Ishikawa (cell line): ENCODE results near the gene AATK.

Source experiments
- CEBPB ChIP-seq: IDR thresholded peaks from 2 replicates; pipeline ENCODE4 v1.6.1; 2012
- CREB1 ChIP-seq: IDR thresholded peaks from 2 replicates; pipeline ENCODE4 v1.6.1; 2012; ENCODE audit warnings: low read depth
- EGR1 ChIP-seq: IDR thresholded peaks from 2 replicates; pipeline ENCODE4 v1.6.1; 2012
- EP300 ChIP-seq: IDR thresholded peaks from 2 replicates; pipeline ENCODE4 v1.6.1; 2012; ENCODE audit warnings: borderline replicate concordance
- FOXM1 ChIP-seq: IDR thresholded peaks from 2 replicates; pipeline ENCODE4 v1.6.1; 2012; ENCODE audit warnings: low read depth, borderline replicate concordance
- NFIC ChIP-seq: IDR thresholded peaks from 2 replicates; pipeline ENCODE4 v1.6.1; 2012
- RAD21 ChIP-seq: IDR thresholded peaks from 2 replicates; pipeline ENCODE4 v1.6.1; 2012; ENCODE audit warnings: low read depth
- REST ChIP-seq: IDR thresholded peaks from 2 replicates; pipeline ENCODE4 v1.6.1; 2012; ENCODE audit warnings: low read depth, mild to moderate bottlenecking
- TAF1 ChIP-seq: IDR thresholded peaks from 2 replicates; pipeline ENCODE4 v1.6.1; 2012; ENCODE audit warnings: low read depth, mild to moderate bottlenecking
- TCF12 ChIP-seq: IDR thresholded peaks from 2 replicates; pipeline ENCODE4 v1.6.1; 2012; ENCODE audit warnings: low read depth
- TEAD4 ChIP-seq: IDR thresholded peaks from 2 replicates; pipeline ENCODE4 v1.6.1; 2012
- YY1 ChIP-seq: IDR thresholded peaks from 2 replicates; pipeline ENCODE4 v1.6.1; 2012; ENCODE audit warnings: low read depth
- ZBTB7A ChIP-seq: IDR thresholded peaks from 2 replicates; pipeline ENCODE4 v1.6.1; 2012; ENCODE audit warnings: low read depth
- TF ChIP-seq, protein P1 (sequence below): IDR thresholded peaks from 2 replicates; pipeline ENCODE4 v1.6.1; 2012
- TF ChIP-seq, protein P2 (sequence below): IDR thresholded peaks from 2 replicates; pipeline ENCODE4 v1.6.1; 2012

AATK gene

GRCh38 chr17:81120149-81120484 is 45.9 kb downstream of the AATK start:
- peak; percentile 25; the same call in 1 of the 2 replicates for TF ChIP-seq ZBTB7A
- no peak for TF ChIP-seq REST

- peak; percentile 98 for TF ChIP-seq CREB1
- TF ChIP-seq TAF1 = 0 out of 2 replicates have a peak, but pooled peaks have one; percentile 7
- TF ChIP-seq FOXM1 = no peak
- TF ChIP-seq, protein P1, sequence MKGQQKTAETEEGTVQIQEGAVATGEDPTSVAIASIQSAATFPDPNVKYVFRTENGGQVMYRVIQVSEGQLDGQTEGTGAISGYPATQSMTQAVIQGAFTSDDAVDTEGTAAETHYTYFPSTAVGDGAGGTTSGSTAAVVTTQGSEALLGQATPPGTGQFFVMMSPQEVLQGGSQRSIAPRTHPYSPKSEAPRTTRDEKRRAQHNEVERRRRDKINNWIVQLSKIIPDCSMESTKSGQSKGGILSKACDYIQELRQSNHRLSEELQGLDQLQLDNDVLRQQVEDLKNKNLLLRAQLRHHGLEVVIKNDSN = peak; percentile 90
- TF ChIP-seq REST = no peak
- peak; percentile 30; the same call in 1 of the 2 replicates for TF ChIP-seq RAD21
- TF ChIP-seq, protein P2, sequence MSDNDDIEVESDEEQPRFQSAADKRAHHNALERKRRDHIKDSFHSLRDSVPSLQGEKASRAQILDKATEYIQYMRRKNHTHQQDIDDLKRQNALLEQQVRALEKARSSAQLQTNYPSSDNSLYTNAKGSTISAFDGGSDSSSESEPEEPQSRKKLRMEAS = peak; percentile 87
- TF ChIP-seq NFIC = no peak
- TF ChIP-seq ZBTB7A = no peak; the same call in 1 of the 2 replicates
- peak; percentile 94 for TF ChIP-seq EGR1
- TF ChIP-seq TCF12 = no peak; the same call in 1 of the 2 replicates
- TF ChIP-seq YY1 = peak; percentile 42; the same call in 1 of the 2 replicates
Observed at GRCh38 chr17:81119223-81120148, 46.5 kb downstream of the AATK start.

GRCh38 chr17:81118308-81119221 is 47.5 kb downstream of the AATK start:
- no peak for TF ChIP-seq CREB1
- TF ChIP-seq, protein P1 = 0 out of 2 replicates have a peak, but pooled peaks have one; percentile 10
- peak; percentile 46; the same call in 1 of the 2 replicates for TF ChIP-seq NFIC

DNA sequence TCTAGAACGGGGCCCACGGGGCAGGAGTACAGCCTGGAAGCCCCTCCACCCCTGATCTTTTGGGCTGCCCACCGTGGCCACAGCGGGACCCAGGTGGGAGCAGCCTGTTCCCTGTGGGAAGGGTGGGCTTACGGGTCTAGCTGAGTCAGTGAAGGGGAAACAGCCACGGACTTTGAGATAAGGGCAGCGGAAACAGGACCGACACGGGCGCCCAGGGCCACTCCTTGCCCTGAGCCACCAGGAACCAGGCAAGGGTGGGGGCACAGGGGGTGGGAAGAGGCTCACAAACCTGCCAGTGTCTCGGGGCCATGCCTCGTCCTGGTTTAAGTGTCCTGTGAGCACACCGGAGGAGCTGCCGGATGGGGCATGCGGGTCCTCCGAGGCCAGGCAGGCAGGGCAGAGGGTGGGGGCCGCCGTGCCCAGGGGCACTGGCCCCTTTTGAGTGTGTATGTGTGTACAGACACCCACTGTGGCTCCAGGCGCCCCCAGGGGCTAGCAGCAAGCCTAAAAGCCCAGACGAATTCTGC is 48.3 kb downstream of the AATK start:
- TF ChIP-seq TCF12 (no peak), RAD21 (no peak)

DNA sequence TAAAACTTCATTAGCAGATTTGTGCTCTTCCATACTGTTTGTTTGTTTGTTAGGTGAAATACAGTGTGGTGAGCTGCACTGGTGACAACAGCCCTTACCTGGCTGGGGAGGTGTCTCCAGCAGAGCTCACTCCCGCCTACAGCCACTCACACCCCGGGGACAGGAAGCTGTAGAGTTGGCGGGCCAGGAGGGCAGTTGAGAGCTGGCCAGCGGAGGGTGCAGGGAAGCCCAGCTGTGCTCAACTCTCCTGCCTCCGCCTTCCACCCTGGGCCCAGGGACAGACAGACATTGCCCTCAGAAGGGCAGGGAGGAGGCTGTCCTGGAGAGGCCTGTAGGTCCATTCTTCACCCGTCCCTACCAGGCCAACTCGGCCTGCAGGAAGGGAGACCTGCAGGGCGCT is 49.3 kb downstream of the AATK start:
- TF ChIP-seq, protein P2 = no peak
- TF ChIP-seq YY1 = no peak
- TF ChIP-seq NFIC = no peak
- no peak for TF ChIP-seq RAD21
- TF ChIP-seq, protein P1 = no peak
- TF ChIP-seq REST = no peak
- TF ChIP-seq TAF1 = no peak
- TF ChIP-seq FOXM1 = no peak
- TF ChIP-seq ZBTB7A = no peak
- no peak for TF ChIP-seq CEBPB
- no peak for TF ChIP-seq EGR1
- no peak for TF ChIP-seq TCF12
- no peak for TF ChIP-seq CREB1
- no peak for TF ChIP-seq TEAD4
- TF ChIP-seq EP300 = no peak
